Right lobe of liver (tissue), 4 donors: ENCODE data around the gene SLC2A5.

Experiments
- POLR2A ChIP-seq: fragments of 450-650 bp; IDR thresholded peaks from one replicate; pipeline ENCODE4 v1.6.1; 2017; ENCODE audit warnings: antibody characterized with exemption, mild to moderate bottlenecking
- TF ChIP-seq, protein P1 (sequence below), 4 donors: fragments of 200-600 bp in 3 of 4; fragments of 450-650 bp in 1 of 4; IDR thresholded peaks; one replicate each; pipeline versions ENCODE4 v1.5.1 to v1.8.0; 2016 to 2022; ENCODE audit warnings: antibody characterized with exemption in 4 of 4, mild to moderate bottlenecking in 2 of 4
- donor health status: DM: no; HTN: no; CAD: no.
- donor health status: DM: no; HTN: no; CAD: no.
- donor health status: DM: no; HTN: yes; CAD: no.

DNA sequence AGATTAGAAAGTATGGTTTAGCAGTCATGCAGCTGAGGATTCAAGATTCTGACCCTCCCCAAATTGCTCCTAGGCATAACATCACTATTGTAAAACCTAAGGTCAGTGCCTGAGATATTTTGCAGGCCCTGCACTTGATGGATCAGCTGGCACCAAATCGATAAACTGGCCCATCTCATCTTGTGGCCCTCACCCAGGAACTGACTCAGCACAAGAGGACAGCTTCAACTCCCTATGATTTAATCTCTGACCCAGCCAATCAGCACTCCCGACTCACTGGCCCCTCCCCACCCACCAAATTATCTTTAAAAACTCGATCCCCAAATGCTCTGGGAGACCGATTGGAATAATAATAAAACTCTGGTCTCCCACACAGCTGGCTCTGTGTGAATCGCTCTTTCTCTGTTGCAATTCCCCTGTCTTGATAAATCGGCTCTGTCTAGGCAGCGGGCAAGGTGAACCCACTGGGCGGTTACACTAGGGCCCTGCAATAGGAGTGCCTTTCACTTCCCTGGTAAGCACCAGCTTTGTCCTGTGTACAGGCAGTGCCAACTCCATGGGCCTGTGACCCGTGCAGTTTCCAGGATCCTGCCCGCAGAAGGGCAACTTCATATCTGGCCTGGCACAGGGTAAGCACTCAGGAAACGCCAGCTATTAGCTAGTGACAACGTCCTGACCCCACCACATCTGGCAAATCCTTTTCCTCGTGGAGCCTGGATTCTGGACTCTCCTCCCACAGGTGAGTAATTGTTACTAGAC lies 28.7 kb upstream of the SLC2A5 start:
- TF ChIP-seq, protein P1, sequence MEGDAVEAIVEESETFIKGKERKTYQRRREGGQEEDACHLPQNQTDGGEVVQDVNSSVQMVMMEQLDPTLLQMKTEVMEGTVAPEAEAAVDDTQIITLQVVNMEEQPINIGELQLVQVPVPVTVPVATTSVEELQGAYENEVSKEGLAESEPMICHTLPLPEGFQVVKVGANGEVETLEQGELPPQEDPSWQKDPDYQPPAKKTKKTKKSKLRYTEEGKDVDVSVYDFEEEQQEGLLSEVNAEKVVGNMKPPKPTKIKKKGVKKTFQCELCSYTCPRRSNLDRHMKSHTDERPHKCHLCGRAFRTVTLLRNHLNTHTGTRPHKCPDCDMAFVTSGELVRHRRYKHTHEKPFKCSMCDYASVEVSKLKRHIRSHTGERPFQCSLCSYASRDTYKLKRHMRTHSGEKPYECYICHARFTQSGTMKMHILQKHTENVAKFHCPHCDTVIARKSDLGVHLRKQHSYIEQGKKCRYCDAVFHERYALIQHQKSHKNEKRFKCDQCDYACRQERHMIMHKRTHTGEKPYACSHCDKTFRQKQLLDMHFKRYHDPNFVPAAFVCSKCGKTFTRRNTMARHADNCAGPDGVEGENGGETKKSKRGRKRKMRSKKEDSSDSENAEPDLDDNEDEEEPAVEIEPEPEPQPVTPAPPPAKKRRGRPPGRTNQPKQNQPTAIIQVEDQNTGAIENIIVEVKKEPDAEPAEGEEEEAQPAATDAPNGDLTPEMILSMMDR (IDR thresholded peaks at IDR 0.05) = no peak
- no peak for TF ChIP-seq POLR2A
